ENCODE measurements around the gene AQP6.

DNA sequence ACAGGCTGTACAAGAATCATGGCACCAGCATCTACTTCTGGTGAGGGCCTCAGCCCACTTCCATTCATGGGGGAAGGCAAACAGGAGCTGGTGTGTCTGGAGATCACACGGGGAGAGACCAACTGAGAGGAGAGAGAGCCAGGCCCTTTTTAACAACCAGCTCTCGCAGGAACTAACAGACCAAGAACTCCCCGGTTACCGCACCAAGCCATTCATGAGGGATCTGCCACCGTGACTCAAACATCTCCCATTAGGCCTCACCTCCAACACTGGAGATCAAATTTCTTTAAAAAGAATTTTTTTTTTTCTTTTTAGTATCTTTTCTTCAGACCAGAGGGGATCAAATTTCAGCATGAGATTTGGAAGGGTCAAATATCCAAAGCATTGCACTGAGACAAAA is 39.0 kb upstream of the AQP6 start:
- TF ChIP-seq TOX (CRISPR knock-in tag; IDR thresholded peaks at IDR 0.05; ENCODE audit: borderline replicate concordance) (no peak), ZFP30 (CRISPR knock-in tag; IDR thresholded peaks at IDR 0.05) (no peak), ZC3H10 (CRISPR knock-in tag; IDR thresholded peaks at IDR 0.05) (no peak), RARB (CRISPR knock-in tag; IDR thresholded peaks at IDR 0.05) (no peak), GLIS3 (CRISPR knock-in tag; IDR thresholded peaks at IDR 0.05) (no peak), ZNF8 (CRISPR knock-in tag; IDR thresholded peaks at IDR 0.05) (no peak), ARNTL (CRISPR knock-in tag; IDR thresholded peaks at IDR 0.05; ENCODE audit: borderline replicate concordance, low read depth) (no peak), ZFP3 (CRISPR knock-in tag; IDR thresholded peaks at IDR 0.05) (no peak), PPARA (CRISPR knock-in tag; IDR thresholded peaks at IDR 0.05; ENCODE audit: borderline replicate concordance) (no peak), OSR1 (CRISPR knock-in tag; IDR thresholded peaks at IDR 0.05) (no peak)
- TF ChIP-seq, protein P1, sequence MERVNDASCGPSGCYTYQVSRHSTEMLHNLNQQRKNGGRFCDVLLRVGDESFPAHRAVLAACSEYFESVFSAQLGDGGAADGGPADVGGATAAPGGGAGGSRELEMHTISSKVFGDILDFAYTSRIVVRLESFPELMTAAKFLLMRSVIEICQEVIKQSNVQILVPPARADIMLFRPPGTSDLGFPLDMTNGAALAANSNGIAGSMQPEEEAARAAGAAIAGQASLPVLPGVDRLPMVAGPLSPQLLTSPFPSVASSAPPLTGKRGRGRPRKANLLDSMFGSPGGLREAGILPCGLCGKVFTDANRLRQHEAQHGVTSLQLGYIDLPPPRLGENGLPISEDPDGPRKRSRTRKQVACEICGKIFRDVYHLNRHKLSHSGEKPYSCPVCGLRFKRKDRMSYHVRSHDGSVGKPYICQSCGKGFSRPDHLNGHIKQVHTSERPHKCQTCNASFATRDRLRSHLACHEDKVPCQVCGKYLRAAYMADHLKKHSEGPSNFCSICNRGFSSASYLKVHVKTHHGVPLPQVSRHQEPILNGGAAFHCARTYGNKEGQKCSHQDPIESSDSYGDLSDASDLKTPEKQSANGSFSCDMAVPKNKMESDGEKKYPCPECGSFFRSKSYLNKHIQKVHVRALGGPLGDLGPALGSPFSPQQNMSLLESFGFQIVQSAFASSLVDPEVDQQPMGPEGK (CRISPR knock-in tag; IDR thresholded peaks at IDR 0.05; ENCODE audit: borderline replicate concordance) = no peak
- TF ChIP-seq, protein P2, sequence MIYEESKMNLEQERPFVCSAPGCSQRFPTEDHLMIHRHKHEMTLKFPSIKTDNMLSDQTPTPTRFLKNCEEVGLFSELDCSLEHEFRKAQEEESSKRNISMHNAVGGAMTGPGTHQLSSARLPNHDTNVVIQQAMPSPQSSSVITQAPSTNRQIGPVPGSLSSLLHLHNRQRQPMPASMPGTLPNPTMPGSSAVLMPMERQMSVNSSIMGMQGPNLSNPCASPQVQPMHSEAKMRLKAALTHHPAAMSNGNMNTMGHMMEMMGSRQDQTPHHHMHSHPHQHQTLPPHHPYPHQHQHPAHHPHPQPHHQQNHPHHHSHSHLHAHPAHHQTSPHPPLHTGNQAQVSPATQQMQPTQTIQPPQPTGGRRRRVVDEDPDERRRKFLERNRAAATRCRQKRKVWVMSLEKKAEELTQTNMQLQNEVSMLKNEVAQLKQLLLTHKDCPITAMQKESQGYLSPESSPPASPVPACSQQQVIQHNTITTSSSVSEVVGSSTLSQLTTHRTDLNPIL (CRISPR knock-in tag; IDR thresholded peaks at IDR 0.05; ENCODE audit: low read depth) = no peak
- TF ChIP-seq, protein P3, sequence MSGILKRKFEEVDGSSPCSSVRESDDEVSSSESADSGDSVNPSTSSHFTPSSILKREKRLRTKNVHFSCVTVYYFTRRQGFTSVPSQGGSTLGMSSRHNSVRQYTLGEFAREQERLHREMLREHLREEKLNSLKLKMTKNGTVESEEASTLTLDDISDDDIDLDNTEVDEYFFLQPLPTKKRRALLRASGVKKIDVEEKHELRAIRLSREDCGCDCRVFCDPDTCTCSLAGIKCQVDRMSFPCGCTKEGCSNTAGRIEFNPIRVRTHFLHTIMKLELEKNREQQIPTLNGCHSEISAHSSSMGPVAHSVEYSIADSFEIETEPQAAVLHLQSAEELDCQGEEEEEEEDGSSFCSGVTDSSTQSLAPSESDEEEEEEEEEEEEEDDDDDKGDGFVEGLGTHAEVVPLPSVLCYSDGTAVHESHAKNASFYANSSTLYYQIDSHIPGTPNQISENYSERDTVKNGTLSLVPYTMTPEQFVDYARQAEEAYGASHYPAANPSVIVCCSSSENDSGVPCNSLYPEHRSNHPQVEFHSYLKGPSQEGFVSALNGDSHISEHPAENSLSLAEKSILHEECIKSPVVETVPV (CRISPR knock-in tag; IDR thresholded peaks at IDR 0.05) = no peak
